Fibroblast of the aortic adventitia (primary cell): ENCODE measurements around the gene TP73. TPM values are rescaled to one million over a fixed set of nuclear protein-coding genes. Genes with fewer than 3 reads are reported as not detected.

Source experiments
- DNase-seq: peaks from one replicate; pipeline ENCODE4 v3.0.0-alpha.2; 2010; ENCODE audit warnings: low read depth
- H3K4me3 ChIP-seq: 2 replicates; pipeline ENCODE4 v1.5.1; 2011; ENCODE audit warnings: low read depth, mild to moderate bottlenecking, control low read depth, low read length, moderate library complexity
- total RNA-seq: library from RNA; depleted of rRNA; stranded (reverse); fragments of >200 nt; gene quantifications from 2 replicates; pipeline ENCODE4 v1.2.3, GENCODE V29; 2012; ENCODE audit warnings: low replicate concordance
- TF ChIP-seq, protein P1 (sequence below): IDR thresholded peaks from 2 replicates; pipeline ENCODE4 v1.5.1; 2011; ENCODE audit warnings: mild to moderate bottlenecking, low read length, control low read depth, inconsistent platforms; ENCODE audit not compliant: insufficient read depth

The TP73 gene
- total RNA-seq, 1 donor, result 0.18 TPM

DNA sequence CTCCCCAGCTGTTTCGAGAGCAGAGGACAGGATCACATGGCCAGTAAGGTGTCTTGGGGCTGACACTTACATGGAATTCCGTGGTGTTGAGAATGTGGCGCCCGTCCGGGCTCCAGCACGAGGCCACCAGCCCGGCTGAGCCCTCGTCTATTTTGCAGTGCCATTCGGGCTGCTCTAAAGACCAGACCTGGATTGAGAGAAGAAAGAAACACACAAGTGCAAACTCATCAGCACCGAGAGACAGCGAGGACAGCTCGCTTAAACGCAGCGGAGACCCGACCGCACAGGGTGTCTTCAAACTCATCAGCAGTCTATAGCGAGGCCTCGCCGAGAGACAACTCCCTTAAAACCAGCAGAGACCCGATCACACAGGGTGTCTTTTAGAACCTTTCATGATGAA, 5.7 kb upstream of the TP73 start:
- H3K4me3 ChIP-seq, result no peak overlapping the region
- no peak for DNase-seq
- TF ChIP-seq, protein P1, sequence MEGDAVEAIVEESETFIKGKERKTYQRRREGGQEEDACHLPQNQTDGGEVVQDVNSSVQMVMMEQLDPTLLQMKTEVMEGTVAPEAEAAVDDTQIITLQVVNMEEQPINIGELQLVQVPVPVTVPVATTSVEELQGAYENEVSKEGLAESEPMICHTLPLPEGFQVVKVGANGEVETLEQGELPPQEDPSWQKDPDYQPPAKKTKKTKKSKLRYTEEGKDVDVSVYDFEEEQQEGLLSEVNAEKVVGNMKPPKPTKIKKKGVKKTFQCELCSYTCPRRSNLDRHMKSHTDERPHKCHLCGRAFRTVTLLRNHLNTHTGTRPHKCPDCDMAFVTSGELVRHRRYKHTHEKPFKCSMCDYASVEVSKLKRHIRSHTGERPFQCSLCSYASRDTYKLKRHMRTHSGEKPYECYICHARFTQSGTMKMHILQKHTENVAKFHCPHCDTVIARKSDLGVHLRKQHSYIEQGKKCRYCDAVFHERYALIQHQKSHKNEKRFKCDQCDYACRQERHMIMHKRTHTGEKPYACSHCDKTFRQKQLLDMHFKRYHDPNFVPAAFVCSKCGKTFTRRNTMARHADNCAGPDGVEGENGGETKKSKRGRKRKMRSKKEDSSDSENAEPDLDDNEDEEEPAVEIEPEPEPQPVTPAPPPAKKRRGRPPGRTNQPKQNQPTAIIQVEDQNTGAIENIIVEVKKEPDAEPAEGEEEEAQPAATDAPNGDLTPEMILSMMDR, result no peak

DNA sequence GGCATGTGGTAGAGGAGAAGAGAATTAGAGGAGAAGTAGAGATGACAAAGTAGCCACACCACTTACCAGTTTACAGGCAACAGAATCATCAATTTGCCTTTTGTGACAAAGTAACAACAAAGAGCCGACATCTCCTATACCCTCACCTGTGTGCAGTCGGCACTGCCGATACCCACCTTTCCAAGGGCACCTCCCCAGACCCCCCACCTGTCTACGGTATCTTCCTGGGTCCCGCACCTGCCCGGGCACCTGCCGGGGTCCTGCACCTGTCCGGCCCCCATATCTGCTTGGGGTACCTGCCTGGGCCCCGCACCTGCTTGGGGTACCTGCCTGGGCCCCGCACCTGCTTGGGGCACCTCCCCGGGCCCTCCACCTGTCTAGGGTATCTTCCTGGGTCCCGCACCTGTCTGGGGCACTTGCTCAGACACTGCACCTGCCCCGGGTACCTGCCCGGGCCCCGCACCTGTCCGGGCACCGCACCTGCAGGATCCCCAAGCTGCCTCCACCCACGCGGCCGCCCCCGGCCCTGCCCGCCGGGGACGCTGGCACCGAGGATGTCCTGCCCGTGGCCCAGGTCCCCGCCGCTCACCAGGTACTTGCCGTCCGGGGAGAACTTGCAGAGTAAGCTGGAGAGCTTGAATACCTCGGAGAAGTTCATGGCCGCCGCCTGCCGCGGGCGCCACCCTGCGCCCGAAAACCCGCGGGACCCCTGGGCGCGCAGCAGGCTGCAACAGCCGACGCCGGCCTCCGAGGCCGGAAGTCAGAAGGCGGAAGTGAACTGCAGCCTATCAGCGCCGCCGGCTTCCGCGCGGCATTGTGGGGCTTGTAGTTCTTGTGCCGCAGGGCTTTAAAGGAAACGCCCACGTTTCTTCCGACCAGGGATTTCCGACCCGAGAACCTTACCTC, 2.7 kb upstream of the TP73 start, which contains the start of gene WRAP73:
Gene WRAP73 (minus strand): TSS at position 762 of the 906 bp plus-strand sequence. CDS start 104 bp downstream, at position 658.
- DNase-seq, result peak; percentile 90
- peak within 1 kb of the TSS; percentile 96 for H3K4me3 ChIP-seq
- TF ChIP-seq, protein P1, result peak; percentile 13

DNA sequence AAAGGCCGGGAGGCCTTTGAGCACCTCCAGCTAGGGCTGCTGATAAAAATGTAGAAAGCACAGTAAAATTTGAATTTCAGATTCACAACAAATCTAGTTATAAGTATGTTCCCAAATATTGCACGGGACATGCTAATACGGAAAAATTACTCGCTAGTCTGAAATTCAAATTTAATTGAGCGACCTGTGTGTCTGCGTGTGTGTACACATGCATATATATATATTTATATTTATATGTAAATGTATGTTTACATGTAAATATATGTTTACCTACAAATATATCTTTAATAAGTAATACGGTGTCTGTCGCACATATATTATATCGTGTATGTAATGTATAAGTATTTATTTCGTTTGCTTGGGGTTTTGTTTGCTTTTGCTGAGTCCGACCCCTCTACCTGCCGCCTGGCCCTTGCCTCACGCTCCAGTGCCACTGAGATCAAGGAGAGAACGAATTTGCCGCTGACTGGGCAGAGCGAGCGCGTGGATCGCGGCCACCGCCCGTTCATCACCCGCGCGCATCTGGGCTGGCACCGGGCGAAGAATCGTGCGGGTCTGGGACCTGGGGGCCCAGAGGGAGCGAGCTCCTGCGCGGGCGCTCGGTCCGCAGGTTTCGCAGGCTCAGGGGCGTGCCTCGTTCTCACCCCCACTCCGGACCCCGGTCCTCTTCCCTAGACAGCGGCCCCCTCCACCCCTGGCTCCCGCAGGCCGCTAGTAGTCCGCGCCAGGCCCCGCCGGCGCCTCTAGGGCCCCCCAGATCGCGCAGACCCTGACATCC, 1.9 kb upstream of the TP73 start:
- TF ChIP-seq, protein P1, result no peak
- DNase-seq, result no peak
- H3K4me3 ChIP-seq, result no peak overlapping the region

DNA sequence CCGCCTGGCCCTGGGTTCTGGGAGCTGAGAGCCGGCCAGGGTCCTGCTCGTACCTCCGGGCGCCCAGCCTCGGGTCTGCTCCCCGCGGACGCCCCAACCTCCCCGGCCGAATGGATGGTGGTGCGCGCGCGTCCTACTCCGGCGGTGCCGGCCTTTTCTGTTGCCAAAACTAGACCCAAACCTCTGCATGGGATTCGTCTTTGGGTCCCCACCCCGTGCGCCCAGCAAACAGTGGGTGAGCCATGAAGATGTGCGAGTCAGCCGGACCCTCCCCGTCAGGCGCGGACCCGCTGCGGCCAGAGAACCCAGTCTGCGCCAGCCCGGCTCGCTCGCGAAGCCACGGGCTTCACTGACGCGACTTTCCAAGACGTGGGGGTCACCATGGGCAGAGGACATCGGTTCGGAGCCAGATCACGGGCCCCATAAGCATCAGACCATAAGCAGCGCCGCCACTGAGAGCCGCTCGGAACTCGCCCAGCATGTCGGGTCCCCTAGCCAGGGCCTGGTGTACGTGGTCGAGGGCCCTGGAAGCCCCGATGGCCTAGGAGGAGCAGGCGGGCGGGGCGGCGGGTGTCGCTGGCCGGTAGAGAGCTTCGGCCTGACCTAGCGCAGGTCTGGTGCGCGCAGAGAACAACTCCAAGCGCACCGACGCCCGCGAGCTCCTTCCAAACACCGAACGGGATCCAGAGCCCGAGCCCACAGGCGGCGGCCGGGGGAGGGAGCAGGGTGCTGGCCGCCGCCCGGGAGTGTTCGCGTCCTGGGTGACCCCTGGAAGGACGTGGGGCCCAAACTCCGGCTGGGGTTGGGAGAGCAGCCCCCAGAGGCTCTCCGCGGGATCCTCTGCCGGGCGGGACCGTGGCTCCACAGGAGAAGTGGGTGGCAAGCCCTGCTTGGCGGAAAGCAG, 1.0 kb upstream of the TP73 start:
- no peak overlapping the region for H3K4me3 ChIP-seq
- DNase-seq, result no peak
- TF ChIP-seq, protein P1, result no peak

DNA sequence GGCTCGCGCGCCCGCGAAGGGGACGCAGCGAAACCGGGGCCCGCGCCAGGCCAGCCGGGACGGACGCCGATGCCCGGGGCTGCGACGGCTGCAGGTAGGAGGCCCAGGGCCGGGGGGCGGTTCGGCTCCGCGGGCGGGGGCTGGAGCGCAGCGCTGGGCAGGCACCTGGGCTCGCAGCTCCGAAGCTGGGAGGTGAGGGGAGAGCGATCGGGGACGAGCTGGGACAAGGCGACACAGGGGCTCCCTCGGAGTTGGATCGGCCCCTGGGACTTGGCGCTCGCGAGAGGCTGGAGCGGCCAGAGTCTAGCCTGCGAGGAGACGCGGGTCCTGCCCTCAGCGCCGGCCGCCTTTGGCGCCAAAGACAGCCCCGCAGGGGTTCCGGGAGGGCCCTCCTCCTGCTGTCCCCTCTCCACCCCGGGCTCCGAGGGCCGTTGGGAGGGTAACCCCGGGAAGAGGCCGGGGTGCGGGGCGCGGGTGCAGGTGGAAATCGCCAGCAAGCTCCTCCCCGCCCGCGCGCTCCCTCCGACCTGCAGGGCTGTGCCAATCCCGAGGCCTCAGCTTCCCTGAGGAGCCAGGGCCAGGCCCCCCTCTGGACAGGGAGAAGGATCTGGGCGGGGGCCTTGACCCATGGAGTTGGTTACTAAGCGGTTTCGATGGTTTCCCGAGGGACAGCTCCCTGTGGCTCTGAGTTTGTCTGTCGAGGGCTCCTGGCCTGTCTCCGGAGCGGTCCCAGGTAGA, 401 bp downstream of the TP73 start:
- TF ChIP-seq, protein P1, result no peak
- DNase-seq, result no peak
- H3K4me3 ChIP-seq, result no peak overlapping the region
